Measurements from ENCODE around the gene NR2C2. TPM values are rescaled to one million over a fixed set of nuclear protein-coding genes. Genes with fewer than 3 reads are reported as not detected.

NR2C2 gene
- total RNA-seq, 1 donor from 2014 or later: 43.6 TPM

DNA sequence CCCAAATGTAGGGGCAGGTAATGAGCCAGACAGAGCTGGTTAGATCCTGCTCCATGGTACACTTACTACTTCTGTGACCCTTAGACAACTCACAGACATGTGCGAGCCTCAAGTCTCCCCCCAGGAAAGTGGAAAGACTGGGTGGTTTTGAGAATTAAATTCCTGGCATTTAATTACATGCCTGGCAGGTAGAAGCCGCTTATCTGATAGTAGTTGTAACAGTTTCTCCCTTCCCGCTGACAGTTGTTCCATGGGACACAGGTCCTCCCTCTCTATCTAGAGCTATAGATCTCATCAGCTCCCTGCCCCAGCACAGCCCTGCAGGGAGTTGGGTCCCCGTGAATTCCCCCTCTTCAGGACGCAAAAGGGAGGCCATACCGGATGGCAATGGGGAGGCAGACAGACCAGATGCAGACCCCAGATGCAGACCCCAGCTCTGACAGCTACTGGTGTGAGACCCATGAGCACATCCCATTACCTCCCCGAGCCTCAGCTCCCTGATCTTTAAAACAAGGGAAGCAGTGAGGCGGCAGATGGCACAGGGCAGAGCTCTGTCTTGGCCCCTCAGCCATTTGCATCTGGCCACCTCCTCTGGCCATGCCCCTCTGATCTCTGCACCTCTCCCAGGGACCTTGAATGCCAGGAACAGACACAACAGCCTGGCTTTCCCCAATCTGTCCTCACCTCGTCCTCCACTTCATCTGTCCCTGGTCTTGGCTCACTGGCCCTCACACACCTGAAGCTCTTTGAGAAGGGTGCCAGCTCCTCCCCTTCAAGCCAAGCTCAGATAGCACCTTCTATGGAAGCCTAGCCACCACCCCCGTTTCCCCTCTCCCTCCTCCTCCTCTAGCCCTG is 34.1 kb upstream of the NR2C2 start:
- H3K9me3 Mint-ChIP-seq: no peaks in the 10 kb centered on the region
- H3K4me3 Mint-ChIP-seq: no peak overlapping the region
- H3K27me3 Mint-ChIP-seq: peaks cover 36% of the 10 kb centered on the region
- no peak for DNase-seq (ENCODE audit: extremely low spot score, unreplicated experiment)
- no peak overlapping the region for H3K27ac Mint-ChIP-seq
- H3K36me3 Mint-ChIP-seq: no peaks in the 10 kb centered on the region
- no peaks in the 10 kb centered on the region for H3K4me1 Mint-ChIP-seq (ENCODE audit: unreplicated experiment)
- TF ChIP-seq, protein P1, sequence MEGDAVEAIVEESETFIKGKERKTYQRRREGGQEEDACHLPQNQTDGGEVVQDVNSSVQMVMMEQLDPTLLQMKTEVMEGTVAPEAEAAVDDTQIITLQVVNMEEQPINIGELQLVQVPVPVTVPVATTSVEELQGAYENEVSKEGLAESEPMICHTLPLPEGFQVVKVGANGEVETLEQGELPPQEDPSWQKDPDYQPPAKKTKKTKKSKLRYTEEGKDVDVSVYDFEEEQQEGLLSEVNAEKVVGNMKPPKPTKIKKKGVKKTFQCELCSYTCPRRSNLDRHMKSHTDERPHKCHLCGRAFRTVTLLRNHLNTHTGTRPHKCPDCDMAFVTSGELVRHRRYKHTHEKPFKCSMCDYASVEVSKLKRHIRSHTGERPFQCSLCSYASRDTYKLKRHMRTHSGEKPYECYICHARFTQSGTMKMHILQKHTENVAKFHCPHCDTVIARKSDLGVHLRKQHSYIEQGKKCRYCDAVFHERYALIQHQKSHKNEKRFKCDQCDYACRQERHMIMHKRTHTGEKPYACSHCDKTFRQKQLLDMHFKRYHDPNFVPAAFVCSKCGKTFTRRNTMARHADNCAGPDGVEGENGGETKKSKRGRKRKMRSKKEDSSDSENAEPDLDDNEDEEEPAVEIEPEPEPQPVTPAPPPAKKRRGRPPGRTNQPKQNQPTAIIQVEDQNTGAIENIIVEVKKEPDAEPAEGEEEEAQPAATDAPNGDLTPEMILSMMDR (conservative IDR thresholded peaks at IDR 0.05): no peak

DNA sequence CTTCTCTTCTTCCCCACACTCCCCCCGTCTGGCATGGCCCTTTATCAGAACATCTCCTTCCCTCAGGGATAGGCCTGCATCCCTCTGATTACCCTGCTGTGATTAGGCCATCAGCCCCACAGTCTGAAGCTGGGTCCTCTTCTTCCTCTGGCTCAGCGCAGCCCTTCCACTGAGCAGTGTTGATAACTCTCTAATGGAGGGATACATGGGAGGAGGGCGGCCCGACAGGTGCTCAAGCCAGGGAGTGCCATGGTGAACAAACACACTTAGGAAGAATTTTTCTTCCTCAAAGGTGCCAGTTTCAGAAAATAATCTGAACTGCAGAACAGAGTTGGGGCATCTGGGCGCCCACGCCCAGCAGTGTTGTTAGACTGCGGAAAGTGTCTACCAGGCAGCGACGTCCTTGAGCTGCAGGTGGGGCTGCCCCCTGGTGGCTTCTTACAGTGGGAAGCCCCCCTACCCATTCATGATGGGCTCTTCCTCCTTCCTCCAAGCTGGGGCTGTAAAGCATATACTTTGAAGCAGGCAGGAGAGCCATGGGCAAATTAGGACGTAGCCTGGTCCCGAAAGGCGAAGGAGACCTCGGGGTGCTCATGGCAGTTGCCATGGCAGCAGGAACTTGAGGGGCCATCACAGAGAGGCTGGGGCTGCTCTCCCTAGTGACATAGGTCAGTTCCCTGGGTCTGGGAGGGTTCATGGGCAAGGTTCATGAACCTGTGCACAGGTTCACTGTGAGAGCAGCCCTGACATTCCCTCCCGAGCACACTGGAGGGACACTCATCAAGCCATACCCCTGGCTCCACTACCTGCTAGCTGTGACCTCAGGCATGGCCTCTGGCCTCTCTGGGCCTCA is 33.2 kb upstream of the NR2C2 start:
- Mint-ChIP-seq H3K27ac (no peak overlapping the region), H3K27me3 (peaks cover 36% of the 10 kb centered on the region), H3K9me3 (no peaks in the 10 kb centered on the region), H3K36me3 (no peaks in the 10 kb centered on the region), H3K4me1 (ENCODE audit: unreplicated experiment) (no peaks in the 10 kb centered on the region), H3K4me3 (no peak overlapping the region)
- no peak for DNase-seq (ENCODE audit: extremely low spot score, unreplicated experiment)
- TF ChIP-seq, protein P1 (conservative IDR thresholded peaks at IDR 0.05): peak; percentile 62

DNA sequence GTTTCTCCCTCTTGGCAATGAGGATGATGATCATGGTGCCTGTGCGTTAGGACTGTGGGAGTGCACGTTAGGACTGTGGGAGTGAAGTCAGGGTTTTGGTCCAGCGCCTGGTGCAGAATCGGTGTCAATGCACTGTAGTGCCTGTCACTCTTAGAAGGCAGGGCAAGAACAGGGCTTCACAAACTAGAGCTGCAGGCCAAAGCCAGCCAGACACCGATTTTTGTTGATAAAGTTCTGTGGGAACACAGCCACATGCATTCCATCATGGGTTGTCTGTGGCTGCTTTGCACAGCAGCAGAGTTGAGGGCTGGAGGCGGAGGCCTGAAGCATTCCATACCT is 32.6 kb upstream of the NR2C2 start:
- DNase-seq (ENCODE audit: extremely low spot score, unreplicated experiment): no peak
- Mint-ChIP-seq H3K9me3 (no peaks in the 10 kb centered on the region), H3K4me1 (ENCODE audit: unreplicated experiment) (no peaks in the 10 kb centered on the region), H3K27me3 (peaks cover 36% of the 10 kb centered on the region), H3K27ac (no peak overlapping the region), H3K36me3 (no peaks in the 10 kb centered on the region), H3K4me3 (no peak overlapping the region)
- TF ChIP-seq, protein P1 (conservative IDR thresholded peaks at IDR 0.05): no peak

DNA sequence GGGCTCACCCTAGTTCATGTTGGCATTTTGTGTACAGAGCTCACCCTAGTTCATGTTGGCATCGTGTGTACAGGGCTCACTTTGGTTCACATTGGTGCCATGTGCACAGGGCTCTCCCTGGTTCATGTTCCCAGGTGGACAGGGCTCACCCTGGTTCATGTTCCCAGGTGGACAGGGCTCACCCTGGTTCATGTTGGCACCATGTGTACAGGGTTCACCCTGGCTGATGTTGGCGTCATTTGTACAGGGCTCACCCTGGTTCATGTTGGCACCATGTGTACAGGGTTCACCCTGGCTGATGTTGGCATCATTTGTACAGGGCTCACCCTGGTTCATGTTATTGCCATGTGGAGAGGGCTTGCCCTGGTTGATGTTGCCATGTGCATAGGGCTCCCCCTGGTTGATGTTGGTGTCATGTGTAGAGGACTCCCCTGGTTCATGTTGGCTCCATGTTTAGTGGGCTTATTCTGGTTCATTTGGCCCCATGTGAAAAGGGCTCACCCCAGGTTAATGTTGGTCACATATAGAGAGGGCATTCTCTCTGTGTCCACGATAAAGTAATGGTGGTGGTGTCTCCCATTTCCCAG is 31.7 kb upstream of the NR2C2 start:
- H3K27ac Mint-ChIP-seq: no peak overlapping the region
- no peaks in the 10 kb centered on the region for H3K9me3 Mint-ChIP-seq
- no peaks in the 10 kb centered on the region for H3K4me1 Mint-ChIP-seq (ENCODE audit: unreplicated experiment)
- H3K27me3 Mint-ChIP-seq: peaks cover 36% of the 10 kb centered on the region
- H3K36me3 Mint-ChIP-seq: no peaks in the 10 kb centered on the region
- TF ChIP-seq, protein P1 (conservative IDR thresholded peaks at IDR 0.05): peak; percentile 28
- no peak overlapping the region for H3K4me3 Mint-ChIP-seq
- no peak for DNase-seq (ENCODE audit: extremely low spot score, unreplicated experiment)

DNA sequence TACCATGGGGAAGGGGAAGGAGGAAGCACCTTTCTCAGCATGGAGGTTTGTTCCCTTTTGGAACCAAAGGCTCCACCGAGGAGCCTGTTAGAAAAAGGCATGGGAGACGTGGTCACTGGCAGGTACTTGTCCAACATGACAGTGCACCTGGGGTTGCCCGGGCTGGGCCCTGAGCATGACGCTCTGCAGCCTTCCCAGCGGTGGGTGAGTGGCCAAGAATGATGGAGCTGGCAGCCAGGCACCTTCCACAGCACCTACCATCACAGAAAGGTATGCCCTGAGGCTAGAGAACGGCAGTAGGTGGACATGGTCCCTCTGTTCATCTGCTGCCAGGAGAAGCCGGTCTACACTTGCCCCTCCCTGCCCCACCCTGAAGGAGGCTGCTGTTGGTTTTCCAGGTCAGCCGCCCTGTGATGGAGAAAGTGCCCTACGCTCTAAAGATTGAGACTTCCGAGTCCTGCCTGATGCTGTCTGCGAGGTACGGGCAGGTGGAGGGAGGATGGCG is 29.0 kb upstream of the NR2C2 start:
- Mint-ChIP-seq H3K4me3 (no peak overlapping the region), H3K27ac (no peak overlapping the region), H3K27me3 (peaks cover 31% of the 10 kb centered on the region), H3K36me3 (no peaks in the 10 kb centered on the region), H3K4me1 (ENCODE audit: unreplicated experiment) (peaks cover 3% of the 10 kb centered on the region), H3K9me3 (no peaks in the 10 kb centered on the region)
- no peak for DNase-seq (ENCODE audit: extremely low spot score, unreplicated experiment)
- TF ChIP-seq, protein P1 (conservative IDR thresholded peaks at IDR 0.05): no peak

Data from type B pancreatic cell (in vitro differentiated cells).